ENCODE data around the gene GAST. TPM values are rescaled to one million over a fixed set of nuclear protein-coding genes. Genes with fewer than 3 reads are reported as not detected.

Gene GAST
- total and polyA plus RNA-seq, 8 donors: not detected

- ATAC-seq: peak; percentile 96
- TF ChIP-seq CTCF (IDR thresholded peaks at IDR 0.05): peak; percentile 95 to 99
These were observed 26.1 kb downstream of the GAST start for GRCh38 chr17:41738077-41738800.

GRCh38 chr17:41738801-41739112 lies 26.6 kb downstream of the GAST start:
- no peaks in the 10 kb centered on the region for H3K9me3 ChIP-seq
- H3K4me3 ChIP-seq: no peak overlapping the region
- H3K27ac ChIP-seq: no peak overlapping the region
- H3K4me1 ChIP-seq: peaks cover 12 to 14% of the 10 kb centered on the region in 2 donors
- no peaks in the 10 kb centered on the region for H3K36me3 ChIP-seq
- intact Hi-C loops (cut with DNase I): loop anchor here (2.0 to 10.0 kb wide), 2 partner anchors 62 to 66 kb away; no protein-coding TSS in a partner anchor
- no peak for TF ChIP-seq CTCF (IDR thresholded peaks at IDR 0.05)
- no peak for ATAC-seq
- DNase-seq: no peak
- peaks cover 29 to 41% of the 10 kb centered on the region in 2 donors for H3K27me3 ChIP-seq

More at GRCh38 chr17:41738077-41738800, 26.1 kb downstream of the GAST start:
- Histone ChIP-seq H3K4me3 (no peak overlapping the region), H3K4me1 (peaks cover 14 to 15% of the 10 kb centered on the region in 2 donors), H3K27me3 (peaks cover 34 to 47% of the 10 kb centered on the region in 2 donors), H3K36me3 (no peaks in the 10 kb centered on the region), H3K27ac (no peak overlapping the region), H3K9me3 (no peaks in the 10 kb centered on the region)
- intact Hi-C loops (cut with DNase I): loop anchor here (2.0 to 10.0 kb wide), 2 partner anchors 63 to 67 kb away; no protein-coding TSS in a partner anchor
- DNase-seq: peak; percentile 66 to 94 (median 82)

- Histone ChIP-seq H3K9me3 (no peaks in the 10 kb centered on the region), H3K27me3 (peaks cover 18 to 31% of the 10 kb centered on the region in 2 donors), H3K36me3 (no peaks in the 10 kb centered on the region), H3K4me1 (peaks cover 2 to 4% of the 10 kb centered on the region in 2 donors), H3K4me3 (no peak overlapping the region), H3K27ac (no peak overlapping the region)
- DNase-seq: no peak
- intact Hi-C loops (cut with DNase I): loop anchor here (2.0 to 10.0 kb wide), 3 partner anchors 61 to 72 kb away; partner anchors contain the start of genes FKBP10 (in 1 of the 2) and P3H4 (in 1 of the 2)
- no peak for TF ChIP-seq CTCF (IDR thresholded peaks at IDR 0.05)
- ATAC-seq: no peak
These were observed 27.7 kb downstream of the GAST start for GRCh38 chr17:41739661-41740352.

- Histone ChIP-seq H3K27me3 (peaks cover 11 to 24% of the 10 kb centered on the region in 2 donors), H3K4me1 (no peaks in the 10 kb centered on the region), H3K9me3 (no peaks in the 10 kb centered on the region), H3K4me3 (no peak overlapping the region), H3K27ac (no peak overlapping the region), H3K36me3 (no peaks in the 10 kb centered on the region)
- TF ChIP-seq CTCF (IDR thresholded peaks at IDR 0.05): no peak
- ATAC-seq: no peak
- intact Hi-C loops (cut with DNase I): loop anchor here in 1 of 2 donors (5.0 kb wide), 1 partner anchor 72 kb away; the partner anchor contains the start of genes FKBP10 and P3H4
- DNase-seq: no peak
These were observed 28.4 kb downstream of the GAST start for GRCh38 chr17:41740506-41740905.

- H3K4me1 ChIP-seq: no peaks in the 10 kb centered on the region
- intact Hi-C loops (cut with DNase I): loop anchor here in 1 of 2 donors (5.0 kb wide), 1 partner anchor 71 kb away; the partner anchor contains the start of genes FKBP10 and P3H4
These were observed 29.6 kb downstream of the GAST start for GRCh38 chr17:41741709-41742108.

More at GRCh38 chr17:41741709-41742108, 29.6 kb downstream of the GAST start:
- ATAC-seq (no peak), DNase-seq (no peak)
- Histone ChIP-seq H3K4me3 (no peak overlapping the region), H3K27me3 (peaks cover under 1 to 12% of the 10 kb centered on the region in 2 donors), H3K36me3 (no peaks in the 10 kb centered on the region), H3K9me3 (no peaks in the 10 kb centered on the region), H3K27ac (no peak overlapping the region)
- TF ChIP-seq CTCF (IDR thresholded peaks at IDR 0.05): no peak

Data from left lung (tissue), 10 donors.